HG03439 (cell line): ENCODE results near the gene KLHL13.

Experiments used
- ATAC-seq: cut with Tn5 transposase; IDR thresholded peaks from one replicate; pipeline ENCODE4 v1.9.1; 2021; ENCODE audit warnings: mild to moderate bottlenecking, moderate library complexity; ENCODE audit not compliant: unreplicated experiment

The KLHL13 gene

GRCh38 chrX:117895418-117895817, 221.2 kb downstream of the KLHL13 start:
- no peak for ATAC-seq

GRCh38 chrX:117892469-117892868, 224.1 kb downstream of the KLHL13 start:
- no peak for ATAC-seq

GRCh38 chrX:117871796-117872195, 244.8 kb downstream of the KLHL13 start:
- no peak for ATAC-seq

GRCh38 chrX:117860517-117860916, 256.1 kb downstream of the KLHL13 start:
- ATAC-seq: no peak

- no peak for ATAC-seq
These were observed 261.8 kb downstream of the KLHL13 start for GRCh38 chrX:117854806-117855205.

- ATAC-seq: no peak
These were observed 265.6 kb downstream of the KLHL13 start for GRCh38 chrX:117851025-117851424.
